Uterus (tissue), 4 donors: ENCODE results near the gene KRT38. TPM values are rescaled to one million over a fixed set of nuclear protein-coding genes. Genes with fewer than 3 reads are reported as not detected.

ENCODE experiments used
- DNase-seq, 2 donors: peaks; one replicate each; pipeline ENCODE4 v3.0.0-alpha.2; 2019 to 2020
- H3K27ac ChIP-seq, 2 donors: fragments of 200-600 bp; sonication (generic); 1 replicate in 1 of 2; 2 replicates in 1 of 2; pipeline ENCODE4 v1.5.1; 2016 to 2018
- H3K27me3 ChIP-seq, 2 donors: fragments of 200-600 bp; sonication (generic); one replicate each; pipeline ENCODE4 v1.5.1; 2018 to 2019; ENCODE audit warnings: control low read depth in 1 of 2
- H3K36me3 ChIP-seq, 2 donors: fragments of 200-600 bp; sonication (generic); one replicate each; pipeline ENCODE4 v1.5.1; 2019; ENCODE audit warnings: control low read depth in 1 of 2
- H3K4me1 ChIP-seq, 2 donors: fragments of 200-600 bp; sonication (generic); one replicate each; pipeline ENCODE4 v1.5.1; 2018 to 2019; ENCODE audit warnings: control low read depth in 1 of 2
- H3K4me3 ChIP-seq, 2 donors: fragments of 200-600 bp; sonication (generic); 1 replicate in 1 of 2; 2 replicates in 1 of 2; pipeline ENCODE4 v1.5.1; 2018 to 2019; ENCODE audit warnings: mild to moderate bottlenecking in 1 of 2
- H3K9me3 ChIP-seq, 2 donors: fragments of 200-600 bp; sonication (generic); one replicate each; pipeline ENCODE4 v1.5.1; 2019; ENCODE audit warnings: control low read depth in 1 of 2
- POLR2A ChIP-seq, 2 donors: fragments of 450-650 bp; IDR thresholded peaks; one replicate each; pipeline ENCODE4 v1.6.1; 2016; ENCODE audit warnings: antibody characterized with exemption in 2 of 2, mild to moderate bottlenecking in 1 of 2, moderate library complexity in 1 of 2
- intact Hi-C: fragments of 100-400 bp; cut with DNase I; formaldehyde crosslinking; loops from one replicate; pipeline ENCODE4 v1.15.1; 2023; ENCODE audit warnings: low total_unique reads
- total RNA-seq, 4 donors: library from RNA; depleted of rRNA in 3 of 4; stranded (reverse); fragments of >200 nt in 3 of 4; gene quantifications; one replicate each; pipeline versions ENCODE4 v1.1.0 to v1.2.4, GENCODE V29; 2014 to 2023
- TF ChIP-seq, protein P1 (sequence below), 4 experiments: fragments of 200-600 bp in 2 of 4; fragments of 450-650 bp in 2 of 4; sonication (generic) in 2 of 4; IDR thresholded peaks; one replicate each; pipeline ENCODE4 v1.5.1; 2016 to 2019; ENCODE audit warnings: antibody characterized with exemption in 4 of 4, mild to moderate bottlenecking in 2 of 4, moderate library complexity in 1 of 4
- donor health status: DM: yes; HTN: yes; CAD: no.

Gene KRT38
- total RNA-seq, 4 donors from 2014 or later: not detected

DNA sequence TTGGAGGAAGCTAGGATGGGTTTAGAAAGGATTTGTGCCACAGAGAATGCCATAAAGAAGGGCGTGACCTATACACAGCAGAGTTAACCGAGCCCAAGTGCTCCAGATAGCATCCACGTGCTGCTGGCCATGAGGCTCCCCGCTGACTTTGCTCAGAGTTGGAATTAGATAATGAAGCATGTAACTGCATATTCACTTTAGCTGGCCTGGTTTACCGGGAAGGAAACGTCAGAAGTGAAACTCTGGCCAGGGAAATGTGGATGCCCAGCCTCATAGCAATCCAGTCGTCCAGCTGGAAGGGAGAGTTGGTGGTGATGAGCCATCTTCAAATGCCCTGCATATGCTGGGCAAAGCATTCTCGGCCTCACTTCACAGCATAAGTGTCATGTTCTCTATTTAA, 34.1 kb upstream of the KRT38 start:
- H3K4me3 ChIP-seq: no peak overlapping the region
- no peaks in the 10 kb centered on the region for H3K4me1 ChIP-seq
- H3K36me3 ChIP-seq: no peaks in the 10 kb centered on the region
- intact Hi-C loops: no loop called here
- no peak overlapping the region for H3K27ac ChIP-seq
- DNase-seq: no peak
- TF ChIP-seq, protein P1, sequence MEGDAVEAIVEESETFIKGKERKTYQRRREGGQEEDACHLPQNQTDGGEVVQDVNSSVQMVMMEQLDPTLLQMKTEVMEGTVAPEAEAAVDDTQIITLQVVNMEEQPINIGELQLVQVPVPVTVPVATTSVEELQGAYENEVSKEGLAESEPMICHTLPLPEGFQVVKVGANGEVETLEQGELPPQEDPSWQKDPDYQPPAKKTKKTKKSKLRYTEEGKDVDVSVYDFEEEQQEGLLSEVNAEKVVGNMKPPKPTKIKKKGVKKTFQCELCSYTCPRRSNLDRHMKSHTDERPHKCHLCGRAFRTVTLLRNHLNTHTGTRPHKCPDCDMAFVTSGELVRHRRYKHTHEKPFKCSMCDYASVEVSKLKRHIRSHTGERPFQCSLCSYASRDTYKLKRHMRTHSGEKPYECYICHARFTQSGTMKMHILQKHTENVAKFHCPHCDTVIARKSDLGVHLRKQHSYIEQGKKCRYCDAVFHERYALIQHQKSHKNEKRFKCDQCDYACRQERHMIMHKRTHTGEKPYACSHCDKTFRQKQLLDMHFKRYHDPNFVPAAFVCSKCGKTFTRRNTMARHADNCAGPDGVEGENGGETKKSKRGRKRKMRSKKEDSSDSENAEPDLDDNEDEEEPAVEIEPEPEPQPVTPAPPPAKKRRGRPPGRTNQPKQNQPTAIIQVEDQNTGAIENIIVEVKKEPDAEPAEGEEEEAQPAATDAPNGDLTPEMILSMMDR (IDR thresholded peaks at IDR 0.05): no peak
- no peak for TF ChIP-seq POLR2A (IDR thresholded peaks at IDR 0.05)
- no peaks in the 10 kb centered on the region for H3K9me3 ChIP-seq
- H3K27me3 ChIP-seq: no peaks in the 10 kb centered on the region

DNA sequence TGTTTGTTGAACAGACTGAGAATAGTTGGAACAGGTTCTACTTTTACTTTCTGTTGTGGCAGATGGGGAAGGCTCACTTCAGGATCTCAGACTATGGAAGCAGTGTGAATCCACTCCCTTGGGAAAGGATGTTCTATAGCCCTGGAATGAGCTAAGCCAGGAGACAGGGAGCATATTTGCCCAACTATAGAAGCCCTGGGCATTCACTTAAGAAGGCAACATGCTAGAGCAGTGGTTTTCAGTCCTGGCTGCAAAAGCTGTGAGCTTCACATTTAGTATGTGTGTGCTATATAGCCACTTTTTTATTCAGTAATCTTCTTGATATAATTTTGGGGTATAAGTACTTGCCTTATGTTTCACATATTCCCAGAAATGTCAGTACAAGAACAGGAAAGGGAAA, 27.6 kb upstream of the KRT38 start:
- no peaks in the 10 kb centered on the region for H3K4me1 ChIP-seq
- no peak overlapping the region for H3K27ac ChIP-seq
- H3K9me3 ChIP-seq: no peaks in the 10 kb centered on the region
- TF ChIP-seq, protein P1 (IDR thresholded peaks at IDR 0.05): no peak
- no peak for TF ChIP-seq POLR2A (IDR thresholded peaks at IDR 0.05)
- intact Hi-C loops: no loop called here
- no peak overlapping the region for H3K4me3 ChIP-seq
- H3K36me3 ChIP-seq: no peaks in the 10 kb centered on the region
- H3K27me3 ChIP-seq: no peaks in the 10 kb centered on the region
- no peak for DNase-seq

DNA sequence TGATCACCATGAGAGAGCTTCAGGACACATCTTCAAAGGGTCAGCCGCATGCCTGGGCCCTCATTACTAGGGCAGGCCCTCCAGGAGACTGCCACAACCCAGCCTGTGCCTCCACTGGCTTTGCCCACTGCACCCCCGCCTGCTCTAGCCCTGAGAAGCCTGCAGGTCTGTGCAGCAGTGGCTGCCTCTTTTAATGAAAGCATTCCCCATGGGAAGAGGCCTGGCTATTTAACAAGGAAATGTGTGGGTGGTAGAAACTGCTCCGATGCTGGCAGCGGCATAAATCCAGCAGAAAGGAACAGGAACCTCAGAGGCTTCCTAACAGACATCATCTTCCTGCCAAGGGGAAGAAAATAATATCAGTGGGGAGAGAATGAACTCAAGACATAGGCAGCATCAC, 26.8 kb upstream of the KRT38 start:
- Histone ChIP-seq H3K4me1 (no peaks in the 10 kb centered on the region), H3K27ac (no peak overlapping the region), H3K9me3 (no peaks in the 10 kb centered on the region), H3K27me3 (no peaks in the 10 kb centered on the region), H3K4me3 (no peak overlapping the region), H3K36me3 (no peaks in the 10 kb centered on the region)
- no peak for TF ChIP-seq POLR2A (IDR thresholded peaks at IDR 0.05)
- TF ChIP-seq, protein P1 (IDR thresholded peaks at IDR 0.05): no peak
- no peak for DNase-seq
- intact Hi-C loops: no loop called here

DNA sequence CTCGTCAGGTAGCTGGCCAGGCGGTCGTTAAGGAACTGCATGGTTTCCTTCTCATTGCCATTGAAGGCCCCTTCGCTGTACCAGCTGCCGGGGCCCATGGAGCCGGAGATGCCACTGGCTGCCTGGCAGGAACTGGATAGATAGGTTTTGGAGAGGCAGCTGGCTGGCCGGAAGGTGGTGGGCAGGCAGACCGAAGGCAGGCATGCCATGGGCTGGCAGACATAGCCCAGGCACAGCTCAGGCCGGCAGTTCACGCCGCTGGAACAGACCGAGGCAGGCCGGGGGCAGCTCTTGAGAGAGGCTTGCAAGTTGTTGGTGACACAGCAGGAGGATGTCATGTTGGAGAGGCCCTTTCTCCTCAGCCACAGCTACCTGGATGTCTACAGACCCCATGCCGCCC, 26.2 kb upstream of the KRT38 start, which contains the start of gene KRT32:
Gene KRT32 (minus strand): TSS at position 399 of the 400 bp plus-strand sequence. CDS start 61 bp downstream, at position 338.
- Histone ChIP-seq H3K9me3 (no peaks in the 10 kb centered on the region), H3K4me1 (no peaks in the 10 kb centered on the region), H3K27me3 (no peaks in the 10 kb centered on the region), H3K4me3 (no peak within 1 kb of the TSS), H3K36me3 (no peaks in the 10 kb centered on the region), H3K27ac (no peak within 1 kb of the TSS)
- TF ChIP-seq, protein P1 (IDR thresholded peaks at IDR 0.05): no peak
- no peak for TF ChIP-seq POLR2A (IDR thresholded peaks at IDR 0.05)
- no peak for DNase-seq
- intact Hi-C loops: no loop called here

DNA sequence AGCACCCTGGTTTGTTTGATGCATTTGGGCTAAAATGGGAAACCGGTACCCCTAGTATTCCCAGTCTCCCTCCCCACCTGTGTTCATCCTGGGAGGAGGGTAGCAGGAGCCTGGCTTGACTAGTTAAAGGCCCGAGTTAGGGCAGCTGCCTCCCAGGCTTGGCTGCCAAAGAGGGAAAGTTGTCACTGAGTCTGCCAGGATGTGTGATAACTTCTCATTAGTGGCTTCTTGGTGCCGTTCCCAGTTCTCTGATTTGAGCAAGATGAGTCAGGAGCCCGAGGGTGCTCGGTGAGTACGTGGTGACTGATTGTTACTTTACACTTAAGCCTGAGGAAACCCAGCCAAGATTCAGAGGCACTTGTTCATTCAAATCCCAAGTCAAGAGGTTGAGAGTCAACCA, 23.9 kb upstream of the KRT38 start:
- peak; percentile 80 to 90 for DNase-seq
- Histone ChIP-seq H3K4me1 (no peaks in the 10 kb centered on the region), H3K4me3 (no peak overlapping the region), H3K36me3 (no peaks in the 10 kb centered on the region), H3K27me3 (no peaks in the 10 kb centered on the region), H3K27ac (no peak overlapping the region), H3K9me3 (no peaks in the 10 kb centered on the region)
- TF ChIP-seq, protein P1 (IDR thresholded peaks at IDR 0.05): no peak
- no peak for TF ChIP-seq POLR2A (IDR thresholded peaks at IDR 0.05)
- intact Hi-C loops: no loop called here
